C1 segment of cervical spinal cord (tissue), 14 donors: ENCODE data around the gene OR51E2.

Experiments
- DNase-seq, 14 donors: peaks; one replicate each; lab custom pipeline; 2025; lab: John Stamatoyannopoulos, UW

OR51E2 gene

GRCh38 chr11:4664183-4664582 is 33.5 kb downstream of the OR51E2 start:
- DNase-seq, result no peak

DNA sequence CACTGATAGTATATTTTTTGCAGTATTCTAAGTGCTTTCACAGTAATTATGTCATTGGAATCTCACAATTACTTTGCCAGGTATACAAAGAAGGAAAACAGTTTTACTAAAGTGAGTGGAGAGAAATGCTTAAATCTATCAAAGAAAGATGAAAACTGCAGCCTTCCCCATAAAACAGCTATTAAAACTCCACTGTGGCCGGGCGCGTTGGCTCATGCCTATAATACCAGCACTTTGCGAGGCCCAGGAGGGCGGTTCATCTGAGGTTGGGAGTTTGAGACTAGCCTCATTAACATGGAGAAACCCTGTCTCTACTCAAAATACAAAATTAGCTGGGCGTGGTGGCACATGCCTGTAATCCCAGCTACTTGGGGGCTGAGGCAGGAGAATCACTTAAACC is 34.8 kb downstream of the OR51E2 start:
- no peak for DNase-seq

- DNase-seq, result no peak
These were observed 38.8 kb downstream of the OR51E2 start for GRCh38 chr11:4658629-4659445.

- no peak for DNase-seq
These were observed 42.9 kb downstream of the OR51E2 start for GRCh38 chr11:4654635-4655369.

DNA sequence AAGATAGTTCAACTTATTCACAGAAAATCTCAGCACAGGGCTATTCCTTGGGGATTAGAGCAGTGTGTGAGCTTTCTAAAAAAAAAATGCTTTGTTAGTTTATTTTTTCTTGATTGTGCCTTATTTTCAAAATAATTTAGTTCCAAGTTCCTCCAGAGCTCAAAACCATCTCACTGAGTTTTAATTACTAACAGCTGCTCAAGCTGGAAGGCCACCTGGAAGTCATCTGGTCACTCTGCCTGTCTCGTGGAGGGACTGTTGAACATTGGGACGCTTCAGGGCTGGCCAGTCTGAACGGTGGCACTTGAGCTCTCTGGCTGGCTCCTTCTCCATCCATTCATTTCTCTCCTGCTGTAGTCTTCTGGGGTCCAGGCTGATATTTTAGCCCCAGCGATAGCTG is 49.9 kb downstream of the OR51E2 start:
- DNase-seq, result no peak

DNA sequence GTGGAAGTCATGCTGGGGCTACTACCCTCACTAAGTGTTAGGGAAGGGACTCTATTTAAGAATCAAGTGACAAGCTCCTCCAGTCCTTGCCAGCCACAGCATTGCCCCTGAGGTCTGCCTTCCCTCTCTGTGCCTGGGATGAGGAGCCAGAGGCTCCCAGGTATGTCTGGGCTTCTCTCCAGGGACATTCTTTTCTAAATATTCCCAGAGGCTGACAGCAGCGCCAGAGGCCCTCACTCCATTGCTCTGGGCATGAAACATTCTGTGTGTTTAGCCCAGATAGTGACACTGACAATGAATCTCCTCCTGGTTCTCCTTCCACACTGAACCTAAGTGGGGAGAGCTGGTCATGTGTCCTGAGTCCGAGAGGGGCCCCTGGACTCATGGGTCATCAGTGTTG is 51.7 kb downstream of the OR51E2 start:
- no peak for DNase-seq

DNA sequence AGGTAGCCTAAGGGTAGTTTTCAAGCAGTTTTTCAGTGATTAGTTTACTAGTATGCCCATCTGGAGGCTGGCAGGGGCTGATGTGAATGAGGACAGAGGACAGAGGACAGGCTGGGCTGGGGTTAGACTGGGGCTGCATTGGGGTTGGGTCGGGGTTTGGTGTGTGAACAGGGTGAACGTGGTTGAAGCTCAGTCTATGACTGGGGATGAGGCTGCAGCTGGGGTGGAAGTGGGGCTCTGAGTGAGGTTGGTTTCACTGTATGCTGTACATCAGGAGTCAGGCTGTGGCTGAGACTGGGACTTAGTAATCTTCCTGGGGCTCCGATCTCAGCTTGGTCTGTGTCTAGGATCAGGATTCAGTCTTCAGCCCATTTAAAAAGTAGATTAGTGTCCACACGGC is 53.4 kb downstream of the OR51E2 start:
- no peak for DNase-seq

DNA sequence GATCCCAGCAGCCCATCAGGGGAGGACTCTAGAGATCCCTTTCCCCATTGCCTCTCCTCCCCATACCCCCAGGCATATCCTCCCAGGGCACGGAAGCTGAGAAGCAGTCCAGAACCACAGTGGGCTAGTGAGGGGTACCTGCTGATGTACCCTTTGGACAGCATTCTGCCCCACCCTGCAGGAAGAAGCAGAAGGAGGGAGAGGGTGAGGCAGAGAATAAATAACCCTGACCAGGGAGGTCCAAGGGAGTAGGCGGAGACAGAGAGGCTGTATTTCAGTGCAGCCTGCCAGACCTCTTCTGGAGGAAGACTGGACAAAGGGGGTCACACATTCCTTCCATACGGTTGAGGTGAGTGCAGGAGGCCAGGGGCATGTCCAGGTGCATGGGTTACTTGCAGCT is 54.0 kb downstream of the OR51E2 start, which contains the start of gene OR51E1:
OR51E1 (plus strand) TSS at position 301 of the 400 bp plus-strand sequence. CDS start 8,545 bp downstream, outside the sequence.
- no peak for DNase-seq

DNA sequence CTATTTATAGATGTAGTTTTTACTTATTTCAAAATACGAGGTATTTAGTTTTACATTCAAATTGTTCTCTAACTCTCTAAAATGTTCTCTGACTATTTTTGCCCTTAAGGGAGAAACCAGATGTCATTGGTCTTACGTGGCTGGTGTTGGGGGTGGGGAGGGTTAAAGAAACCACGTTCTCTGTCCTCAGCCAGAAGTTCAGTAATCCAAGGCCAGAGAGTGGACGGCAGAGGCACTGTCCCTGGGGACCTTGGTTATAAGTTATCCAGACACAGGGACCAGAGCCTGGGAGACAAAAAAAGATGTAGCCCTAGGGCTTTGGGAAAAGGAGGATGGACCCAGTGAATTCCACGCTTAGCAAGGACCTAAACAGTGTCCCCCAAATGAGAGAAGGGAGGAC is 54.6 kb downstream of the OR51E2 start:
- DNase-seq, result no peak

GRCh38 chr11:4642043-4642442 is 55.6 kb downstream of the OR51E2 start:
- DNase-seq, result no peak

- DNase-seq, result no peak
These were observed 56.2 kb downstream of the OR51E2 start for GRCh38 chr11:4641501-4641900.

- DNase-seq, result no peak
These were observed 57.7 kb downstream of the OR51E2 start for GRCh38 chr11:4639931-4640330.

- no peak for DNase-seq
These were observed 60.0 kb downstream of the OR51E2 start for GRCh38 chr11:4637662-4638047.

DNA sequence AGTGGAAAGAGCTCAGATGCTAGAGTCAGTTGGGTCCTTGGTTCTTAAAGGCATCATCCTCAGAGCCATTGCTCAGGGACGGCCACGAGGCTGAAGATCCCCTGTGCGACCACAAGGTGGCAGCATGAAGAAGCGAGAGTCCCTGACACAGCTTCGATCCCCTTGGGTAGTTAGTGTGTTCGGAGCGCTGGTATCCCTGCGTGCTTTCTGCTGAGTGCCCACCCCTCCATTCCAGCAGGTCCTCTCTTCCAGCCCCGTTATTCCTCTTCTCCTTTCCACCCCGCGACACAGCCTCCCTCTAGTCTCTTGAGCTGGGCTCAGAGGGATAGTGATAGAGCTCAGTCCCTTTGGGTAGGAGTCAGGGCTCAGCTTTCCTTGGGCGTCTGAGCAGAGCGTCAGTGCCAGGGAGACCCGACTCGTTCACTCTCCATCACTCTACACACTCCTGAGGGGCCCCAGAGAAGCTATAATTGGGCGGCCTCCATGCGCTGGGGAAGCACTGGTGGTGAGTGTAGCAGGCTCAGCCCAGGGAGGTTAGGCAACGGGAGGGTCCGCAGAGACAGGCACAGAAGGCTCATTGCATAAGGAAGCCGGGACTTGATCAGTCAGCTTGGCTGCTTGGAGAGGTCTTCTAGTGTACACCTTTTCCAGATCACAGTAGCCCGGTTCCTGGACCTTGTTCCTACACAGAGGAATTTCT is 60.5 kb downstream of the OR51E2 start, which contains the start of gene OR51D1:
OR51D1 (plus strand) TSS at position 516 of the 700 bp plus-strand sequence. CDS start 2,314 bp downstream, outside the sequence.
- peak in 10 of 14 donors; percentile 6 to 48 (median 20) for DNase-seq

- DNase-seq, result no peak
These were observed 61.5 kb downstream of the OR51E2 start for GRCh38 chr11:4636136-4636535.
